IPS-18c (cell line): ENCODE measurements around the gene SPANXA1.
"Not testable (repeated sequence)": the region's sequence is repeated elsewhere in the genome, so short reads cannot be mapped to it uniquely, and the experiment has no call there.

Experiments used
- H3K4me3 ChIP-seq: 2 replicates; pipeline ENCODE4 v1.7.0; 2013; ENCODE audit warnings: low read depth, mild to moderate bottlenecking, low read length, moderate library complexity; ENCODE audit not compliant: insufficient read depth
- H3K9me3 ChIP-seq: one replicate; pipeline ENCODE4 v1.6.1; 2013; ENCODE audit warnings: mild to moderate bottlenecking, low read length, moderate library complexity; ENCODE audit not compliant: control insufficient read depth, insufficient read depth

The SPANXA1 gene

GRCh38 chrX:141584638-141585037, at the start of gene SPANXA1:
TSS of gene SPANXA1 (minus strand) at chrX:141584738. CDS start at chrX:141584678, 60 bp downstream.
- not testable (repeated sequence) for H3K9me3 ChIP-seq, H3K4me3 ChIP-seq

GRCh38 chrX:141632124-141632523, 47.6 kb upstream of the SPANXA1 start:
- H3K9me3 ChIP-seq, result peaks cover 13% of the 10 kb centered on the region
- no peak overlapping the region for H3K4me3 ChIP-seq

- Histone ChIP-seq H3K9me3 (peaks cover 4% of the 10 kb centered on the region), H3K4me3 (no peak overlapping the region)
These were observed 34.8 kb upstream of the SPANXA1 start for GRCh38 chrX:141619336-141619735.

- Histone ChIP-seq H3K4me3 (no peak overlapping the region), H3K9me3 (peaks cover 2% of the 10 kb centered on the region)
These were observed 24.6 kb upstream of the SPANXA1 start for GRCh38 chrX:141609111-141609510.

- not testable (repeated sequence) for H3K9me3 ChIP-seq, H3K4me3 ChIP-seq
These were observed 4.9 kb upstream of the SPANXA1 start, which contains the start of gene SPANXA2 for GRCh38 chrX:141589408-141589807. TSS of gene SPANXA2 (plus strand) at chrX:141589708. CDS start at chrX:141589768, 60 bp downstream.

GRCh38 chrX:141542551-141542950, 42.0 kb downstream of the SPANXA1 start:
- not testable (repeated sequence) for H3K9me3 ChIP-seq, H3K4me3 ChIP-seq
